NCI-H2029 (cell line): ENCODE data around the gene VPREB1.
"Not testable (repeated sequence)": the region's sequence is repeated elsewhere in the genome, so short reads cannot be mapped to it uniquely, and the experiment has no call there.

Experiments
- DNase-seq: peaks from one replicate; lab custom pipeline; 2025; lab: John Stamatoyannopoulos, UW

The VPREB1 gene

GRCh38 chr22:22214819-22215329, 29.7 kb upstream of the VPREB1 start:
- DNase-seq: no peak

GRCh38 chr22:22215659-22216449, 28.7 kb upstream of the VPREB1 start:
- no peak for DNase-seq

- no peak for DNase-seq
Observed at GRCh38 chr22:22216450-22216959, 28.1 kb upstream of the VPREB1 start.

- DNase-seq: no peak
Observed at GRCh38 chr22:22218302-22218701, 26.3 kb upstream of the VPREB1 start.

- peak; percentile 87 for DNase-seq
Observed at GRCh38 chr22:22219140-22219996, 25.2 kb upstream of the VPREB1 start.

- DNase-seq: not testable (repeated sequence)
Observed at GRCh38 chr22:22221043-22221442, 23.5 kb upstream of the VPREB1 start.

- no peak for DNase-seq
Observed at GRCh38 chr22:22226448-22227187, 18.0 kb upstream of the VPREB1 start.

GRCh38 chr22:22228421-22228820, 16.2 kb upstream of the VPREB1 start:
- DNase-seq: no peak

- DNase-seq: no peak
Observed at GRCh38 chr22:22228921-22229320, 15.7 kb upstream of the VPREB1 start.

- DNase-seq: no peak
Observed at GRCh38 chr22:22229683-22230420, 14.7 kb upstream of the VPREB1 start.

GRCh38 chr22:22230438-22230837, 14.1 kb upstream of the VPREB1 start:
- DNase-seq: no peak

GRCh38 chr22:22233081-22233480, 11.5 kb upstream of the VPREB1 start:
- no peak for DNase-seq

GRCh38 chr22:22235558-22235957, 9.0 kb upstream of the VPREB1 start:
- DNase-seq: no peak

- DNase-seq: no peak
Observed at GRCh38 chr22:22237521-22237920, 7.1 kb upstream of the VPREB1 start.

- no peak for DNase-seq
Observed at GRCh38 chr22:22239311-22239939, 5.2 kb upstream of the VPREB1 start.

- no peak for DNase-seq
Observed at GRCh38 chr22:22241554-22241898, 3.1 kb upstream of the VPREB1 start.

GRCh38 chr22:22242488-22242887, 2.1 kb upstream of the VPREB1 start:
- DNase-seq: no peak

GRCh38 chr22:22243033-22243680, 1.4 kb upstream of the VPREB1 start:
- DNase-seq: no peak

- no peak for DNase-seq
Observed at GRCh38 chr22:22245256-22245909, 797 bp downstream of the VPREB1 start.
